ENCODE data around the gene RPL13. TPM values are rescaled to one million over a fixed set of nuclear protein-coding genes. Genes with fewer than 3 reads are reported as not detected.

Gene RPL13
- total and polyA plus RNA-seq, 2 of the 8 experiments (the other 6 are each of a cell fraction or from before 2014, with no cell fraction given) = 2,162 to 7,384 TPM

- Histone ChIP-seq H2BK12ac (ENCODE audit: low read depth, low read length) (no peak overlapping the region), H3K27me3 (replicated peaks in 1 of 4; ENCODE audit: control insufficient read depth in 3 of 4, extremely low read depth in 1 of 4, insufficient read depth in 3 of 4, low read length in 3 of 4) (no peaks in the 10 kb centered on the region), H2AK5ac (ENCODE audit: low read depth, low read length) (no peak overlapping the region), H4K8ac (ENCODE audit: extremely low read depth, insufficient read depth, low read length) (no peak overlapping the region), H2BK20ac (ENCODE audit: low read length) (no peak overlapping the region), H2BK15ac (ENCODE audit: low read length) (no peak overlapping the region), H3K9me3 (ENCODE audit: insufficient read depth in 2 of 2, low read depth in 1 of 2, low read length in 1 of 2) (no peaks in the 10 kb centered on the region), H3K36me3 (ENCODE audit: control insufficient read depth in 2 of 4, insufficient read depth in 4 of 4, low read length in 3 of 4) (peaks cover 32 to 81% (median 67%) of the 10 kb centered on the region in 4 experiments), H3K4me3 (ENCODE audit: extremely low read depth in 1 of 4, insufficient read depth in 2 of 4, low read depth in 3 of 4, low read length in 4 of 4) (no peak overlapping the region), H3K18ac (ENCODE audit: extremely low read depth, low read length) (no peak overlapping the region), H2BK5ac (ENCODE audit: low read depth, low read length) (no peak overlapping the region), H3K79me1 (ENCODE audit: low read depth, low read length) (peaks cover 2% of the 10 kb centered on the region), H2BK120ac (replicated peaks; ENCODE audit: low read depth, low read length) (no peak overlapping the region), H3K23me2 (ENCODE audit: low read depth, low read length) (no peaks in the 10 kb centered on the region), H3K9ac (replicated peaks in 1 of 4; ENCODE audit: extremely low read depth in 1 of 4, low read depth in 3 of 4, low read length in 3 of 4) (no peak overlapping the region), H3K27ac (ENCODE audit: low read depth, low read length) (no peak overlapping the region), H3K4ac (replicated peaks; ENCODE audit: insufficient read length, low read depth, low read length) (no peak overlapping the region), H3K4me2 (ENCODE audit: insufficient read depth in 1 of 2, low read depth in 2 of 2, low read length in 2 of 2) (no peak overlapping the region), H4K20me1 (replicated peaks in 1 of 2; ENCODE audit: control insufficient read depth in 1 of 2, insufficient read depth in 2 of 2, low read length in 2 of 2) (peaks cover 5 to 12% of the 10 kb centered on the region in 2 experiments), H3K23ac (ENCODE audit: insufficient read length) (no peak overlapping the region), H3K4me1 (replicated peaks in 1 of 4; ENCODE audit: control insufficient read depth in 3 of 4, insufficient read depth in 4 of 4, low read length in 3 of 4) (no peaks in the 10 kb centered on the region), H2AFZ (ENCODE audit: low read length) (no peak overlapping the region), H4K91ac (replicated peaks; ENCODE audit: insufficient read length, low read length) (no peak overlapping the region), H3K14ac (ENCODE audit: insufficient read length) (no peak overlapping the region), H4K5ac (ENCODE audit: insufficient read length, low read depth, low read length) (no peak overlapping the region), H3K56ac (replicated peaks; ENCODE audit: insufficient read length, low read depth, low read length) (no peak overlapping the region), H3K79me2 (ENCODE audit: control insufficient read depth in 1 of 2, insufficient read depth in 2 of 2, low read length in 2 of 2) (no peaks in the 10 kb centered on the region)
- FAIRE-seq (no peak), DNase-seq (ENCODE audit: low read depth in 1 of 2, low spot score in 2 of 2) (no peak)
- TF ChIP-seq NANOG (IDR thresholded peaks at IDR 0.05; ENCODE audit: insufficient read depth, low read depth, low read length, poor library complexity, severe bottlenecking) = no peak
- TF ChIP-seq TEAD4 (IDR thresholded peaks at IDR 0.05; ENCODE audit: low read depth, low read length) = no peak
- TF ChIP-seq PHF8 (conservative IDR thresholded peaks at IDR 0.05; ENCODE audit: low read depth, low read length) = no peak
- TF ChIP-seq ZNF274 (IDR thresholded peaks at IDR 0.05; ENCODE audit: borderline replicate concordance, extremely low read depth, low read length) = no peak
- no peak for TF ChIP-seq HDAC2 (IDR thresholded peaks at IDR 0.05; ENCODE audit: borderline replicate concordance in 1 of 2, low read depth in 2 of 2, low read length in 2 of 2)
- TF ChIP-seq CBX8 (IDR thresholded peaks at IDR 0.05; ENCODE audit: borderline replicate concordance, low read depth, low read length) = no peak
- TF ChIP-seq GABPA (IDR thresholded peaks at IDR 0.05; ENCODE audit: borderline replicate concordance, insufficient read depth, low read length) = no peak
- TF ChIP-seq SIN3A (conservative IDR thresholded peaks at IDR 0.05 in 1 of 2, IDR thresholded peaks at IDR 0.05 in 1 of 2; ENCODE audit: low read depth in 1 of 2, low read length in 2 of 2) = no peak
- no peak for TF ChIP-seq CTBP2 (IDR thresholded peaks at IDR 0.05; ENCODE audit: borderline replicate concordance, insufficient read depth, insufficient read length, low read length)
- no peak for TF ChIP-seq EZH2 (IDR thresholded peaks at IDR 0.05; ENCODE audit: low read depth, low read length, severe bottlenecking)
- 92% methylated on average over 16 of the region's 16 CpGs; no CpG with 5 or more reads in 1 of the 2 experiments for WGBS, 2 experiments (ENCODE audit: extremely low coverage in 1 of 2, insufficient coverage in 1 of 2, insufficient read length in 1 of 2, insufficient replicate concordance in 2 of 2, low coverage in 1 of 2, low lambda C conversion rate in 2 of 2, missing lambda C conversion rate in 1 of 2)
- ChIA-PET POLR2A (ENCODE audit: partially characterized antibody) (interaction anchor here (0.6 to 1.7 kb wide), 4 partner anchors 9 to 426 kb away, joined by 3 to 6 read pairs (median 4); partner anchors contain the start of gene SPG7), CTCF (ENCODE audit: partially characterized antibody) (interaction anchor here (1.1 to 1.7 kb wide), 2 partner anchors 13 to 20 kb away, joined by 4 read pairs; no protein-coding TSS in a partner anchor)
Observed at GRCh38 chr16:89529097-89529496, 31.4 kb upstream of the RPL13 start.

Data from H1 (cell line).